ENCODE data around the gene GTF2IRD1.

- TF ChIP-seq, protein P1, sequence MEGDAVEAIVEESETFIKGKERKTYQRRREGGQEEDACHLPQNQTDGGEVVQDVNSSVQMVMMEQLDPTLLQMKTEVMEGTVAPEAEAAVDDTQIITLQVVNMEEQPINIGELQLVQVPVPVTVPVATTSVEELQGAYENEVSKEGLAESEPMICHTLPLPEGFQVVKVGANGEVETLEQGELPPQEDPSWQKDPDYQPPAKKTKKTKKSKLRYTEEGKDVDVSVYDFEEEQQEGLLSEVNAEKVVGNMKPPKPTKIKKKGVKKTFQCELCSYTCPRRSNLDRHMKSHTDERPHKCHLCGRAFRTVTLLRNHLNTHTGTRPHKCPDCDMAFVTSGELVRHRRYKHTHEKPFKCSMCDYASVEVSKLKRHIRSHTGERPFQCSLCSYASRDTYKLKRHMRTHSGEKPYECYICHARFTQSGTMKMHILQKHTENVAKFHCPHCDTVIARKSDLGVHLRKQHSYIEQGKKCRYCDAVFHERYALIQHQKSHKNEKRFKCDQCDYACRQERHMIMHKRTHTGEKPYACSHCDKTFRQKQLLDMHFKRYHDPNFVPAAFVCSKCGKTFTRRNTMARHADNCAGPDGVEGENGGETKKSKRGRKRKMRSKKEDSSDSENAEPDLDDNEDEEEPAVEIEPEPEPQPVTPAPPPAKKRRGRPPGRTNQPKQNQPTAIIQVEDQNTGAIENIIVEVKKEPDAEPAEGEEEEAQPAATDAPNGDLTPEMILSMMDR (IDR thresholded peaks at IDR 0.05; ENCODE audit: low read depth, low read length, poor library complexity, severe bottlenecking): no peak
- TF ChIP-seq EZH2phosphoT487 (IDR thresholded peaks at IDR 0.05; ENCODE audit: borderline replicate concordance, low read length): no peak
Measured at GRCh38 chr7:74476626-74477025, 22.9 kb downstream of the GTF2IRD1 start.

All from DOHH2 (cell line).